Measurements from ENCODE around the gene PARD3.

PARD3 gene

GRCh38 chr10:34405611-34406462 lies 409.3 kb downstream of the PARD3 start:
- peak; percentile 10 for DNase-seq

- peak; percentile 57 for DNase-seq
These were observed 411.6 kb downstream of the PARD3 start for GRCh38 chr10:34403512-34403911.

- no peak for DNase-seq
These were observed 415.0 kb downstream of the PARD3 start for GRCh38 chr10:34400075-34400474.

- no peak for DNase-seq
These were observed 416.1 kb downstream of the PARD3 start for GRCh38 chr10:34399013-34399412.

- no peak for DNase-seq
These were observed 417.8 kb downstream of the PARD3 start for GRCh38 chr10:34397324-34397723.

GRCh38 chr10:34396663-34397062 lies 418.4 kb downstream of the PARD3 start:
- DNase-seq, result no peak

GRCh38 chr10:34392641-34393170 lies 422.4 kb downstream of the PARD3 start:
- peak; percentile 3 for DNase-seq

- DNase-seq, result peak; percentile 1
These were observed 423.9 kb downstream of the PARD3 start for GRCh38 chr10:34391168-34391567.

- DNase-seq, result peak; percentile 46
These were observed 425.3 kb downstream of the PARD3 start for GRCh38 chr10:34389801-34390200.

- DNase-seq, result no peak
These were observed 428.2 kb downstream of the PARD3 start for GRCh38 chr10:34386921-34387320.

- no peak for DNase-seq
These were observed 430.7 kb downstream of the PARD3 start for GRCh38 chr10:34384372-34384771.

GRCh38 chr10:34382626-34383025 lies 432.5 kb downstream of the PARD3 start:
- DNase-seq, result no peak

GRCh38 chr10:34380856-34381255 lies 434.2 kb downstream of the PARD3 start:
- DNase-seq, result no peak

- no peak for DNase-seq
These were observed 436.8 kb downstream of the PARD3 start for GRCh38 chr10:34378297-34378696.

GRCh38 chr10:34377833-34378232 lies 437.3 kb downstream of the PARD3 start:
- DNase-seq, result no peak

- DNase-seq, result no peak
These were observed 440.6 kb downstream of the PARD3 start for GRCh38 chr10:34374356-34375045.

GRCh38 chr10:34373211-34373610 lies 441.9 kb downstream of the PARD3 start:
- no peak for DNase-seq

- no peak for DNase-seq
These were observed 442.6 kb downstream of the PARD3 start for GRCh38 chr10:34372509-34372908.

GRCh38 chr10:34370126-34370525 lies 445.0 kb downstream of the PARD3 start:
- no peak for DNase-seq

- DNase-seq, result no peak
These were observed 446.0 kb downstream of the PARD3 start for GRCh38 chr10:34369120-34369519.

GRCh38 chr10:34364253-34365037 lies 450.7 kb downstream of the PARD3 start:
- DNase-seq, result peak; percentile 17

GRCh38 chr10:34360984-34361383 lies 454.1 kb downstream of the PARD3 start:
- no peak for DNase-seq

GRCh38 chr10:34359435-34359813 lies 455.7 kb downstream of the PARD3 start:
- DNase-seq, result no peak
